ENCODE results near the gene ATP13A3.

- TF ChIP-seq CTCF (IDR thresholded peaks at IDR 0.05) (no peak), POLR2A (IDR thresholded peaks at IDR 0.05) (no peak)
Measured at GRCh38 chr3:194485468-194485880, 1.3 kb downstream of the ATP13A3 start.

Measured in esophagus squamous epithelium (tissue), 4 donors.